22Rv1 (cell line): ENCODE results near the gene FAM25A.
"Not testable (repeated sequence)": the region's sequence is repeated elsewhere in the genome, so short reads cannot be mapped to it uniquely, and the experiment has no call there.

Experiments
- H3K27ac ChIP-seq: fragments of 450-650 bp; 2 replicates; pipeline ENCODE4 v1.5.1; 2017
- ZFX ChIP-seq: fragments of 450-650 bp; IDR thresholded peaks from 2 replicates; pipeline ENCODE4 v1.6.1; 2017; ENCODE audit warnings: antibody characterized with exemption, borderline replicate concordance
- TF ChIP-seq, protein P1 (sequence below): fragments of 450-650 bp; IDR thresholded peaks from 2 replicates; pipeline ENCODE4 v1.5.1; 2017; ENCODE audit warnings: mild to moderate bottlenecking

The FAM25A gene

DNA sequence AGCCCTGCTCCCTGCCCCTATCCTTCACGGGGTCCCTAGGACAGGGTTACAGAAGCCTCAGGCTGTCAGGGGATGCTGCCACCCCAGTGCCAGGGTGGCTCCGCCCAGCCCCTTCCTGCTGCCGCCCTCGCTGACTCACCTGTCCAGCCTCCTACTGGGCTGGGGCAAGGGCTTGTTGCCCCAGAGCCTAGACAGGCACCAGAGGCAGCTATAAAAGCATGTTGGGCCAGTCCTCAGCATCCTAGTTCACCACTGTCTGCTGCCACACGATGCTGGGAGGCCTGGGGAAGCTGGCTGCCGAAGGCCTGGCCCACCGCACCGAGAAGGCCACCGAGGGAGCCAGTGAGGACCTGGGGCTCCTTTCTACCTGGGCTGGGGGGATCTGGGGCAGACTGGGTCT, at the start of gene FAM25A:
TSS of gene FAM25A (plus strand) at position 239 of the 400 bp plus-strand sequence. CDS start at position 270, 31 bp downstream.
- H3K27ac ChIP-seq: not testable (repeated sequence)

DNA sequence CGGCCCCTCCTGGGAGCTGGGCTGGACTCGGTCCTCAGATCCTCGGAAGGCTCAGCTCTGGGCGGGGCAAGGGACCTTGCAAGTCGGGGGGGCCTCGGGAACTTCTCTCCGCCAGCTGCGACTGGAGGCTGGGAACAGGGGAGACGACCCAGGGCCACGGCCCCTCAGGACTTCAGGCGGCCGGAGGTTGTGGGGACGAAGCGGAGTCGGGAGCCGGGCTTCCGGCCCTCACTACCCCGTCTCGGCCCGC, 49.2 kb upstream of the FAM25A start:
- H3K27ac ChIP-seq: no peak overlapping the region
- TF ChIP-seq, protein P1, sequence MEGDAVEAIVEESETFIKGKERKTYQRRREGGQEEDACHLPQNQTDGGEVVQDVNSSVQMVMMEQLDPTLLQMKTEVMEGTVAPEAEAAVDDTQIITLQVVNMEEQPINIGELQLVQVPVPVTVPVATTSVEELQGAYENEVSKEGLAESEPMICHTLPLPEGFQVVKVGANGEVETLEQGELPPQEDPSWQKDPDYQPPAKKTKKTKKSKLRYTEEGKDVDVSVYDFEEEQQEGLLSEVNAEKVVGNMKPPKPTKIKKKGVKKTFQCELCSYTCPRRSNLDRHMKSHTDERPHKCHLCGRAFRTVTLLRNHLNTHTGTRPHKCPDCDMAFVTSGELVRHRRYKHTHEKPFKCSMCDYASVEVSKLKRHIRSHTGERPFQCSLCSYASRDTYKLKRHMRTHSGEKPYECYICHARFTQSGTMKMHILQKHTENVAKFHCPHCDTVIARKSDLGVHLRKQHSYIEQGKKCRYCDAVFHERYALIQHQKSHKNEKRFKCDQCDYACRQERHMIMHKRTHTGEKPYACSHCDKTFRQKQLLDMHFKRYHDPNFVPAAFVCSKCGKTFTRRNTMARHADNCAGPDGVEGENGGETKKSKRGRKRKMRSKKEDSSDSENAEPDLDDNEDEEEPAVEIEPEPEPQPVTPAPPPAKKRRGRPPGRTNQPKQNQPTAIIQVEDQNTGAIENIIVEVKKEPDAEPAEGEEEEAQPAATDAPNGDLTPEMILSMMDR: no peak
- no peak for TF ChIP-seq ZFX

DNA sequence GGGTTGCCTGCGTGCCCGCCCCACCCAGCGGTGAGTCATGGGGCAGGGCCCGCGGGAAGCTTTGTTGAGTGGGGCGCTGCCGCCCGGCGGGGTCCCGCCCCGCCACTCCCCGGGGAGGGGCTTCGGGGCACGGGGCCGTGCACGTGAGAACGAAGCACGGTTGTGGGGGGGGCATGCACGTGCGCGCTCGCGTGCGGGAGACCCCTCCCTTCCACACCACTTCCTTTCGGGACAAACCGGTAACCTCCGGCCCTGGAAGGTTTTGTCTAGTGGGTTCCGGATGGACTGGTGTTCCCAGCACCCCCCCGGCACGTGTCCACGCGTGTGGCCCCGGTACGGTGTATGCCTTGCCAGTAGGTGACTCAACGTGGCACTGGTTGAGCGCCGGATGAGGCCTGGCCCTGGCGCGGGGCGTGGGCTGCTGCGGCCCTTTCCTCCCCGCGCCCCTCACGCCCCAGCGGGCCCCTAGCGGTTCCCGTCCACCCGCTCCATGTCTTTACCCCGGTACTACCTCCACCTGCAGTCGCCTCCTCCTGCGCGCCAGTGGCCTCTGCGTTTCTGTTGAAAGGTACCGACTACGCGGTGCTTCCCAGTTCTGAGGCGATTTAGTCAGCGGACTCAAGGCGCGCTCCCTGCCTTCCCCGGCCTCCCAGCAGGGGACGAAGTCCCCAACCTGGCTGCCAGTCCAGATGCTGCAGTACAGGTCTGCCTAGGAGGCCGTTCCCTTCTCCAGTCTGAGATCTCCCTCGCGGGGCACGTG, 48.7 kb upstream of the FAM25A start:
- no peak overlapping the region for H3K27ac ChIP-seq
- no peak for TF ChIP-seq ZFX
- TF ChIP-seq, protein P1: no peak

DNA sequence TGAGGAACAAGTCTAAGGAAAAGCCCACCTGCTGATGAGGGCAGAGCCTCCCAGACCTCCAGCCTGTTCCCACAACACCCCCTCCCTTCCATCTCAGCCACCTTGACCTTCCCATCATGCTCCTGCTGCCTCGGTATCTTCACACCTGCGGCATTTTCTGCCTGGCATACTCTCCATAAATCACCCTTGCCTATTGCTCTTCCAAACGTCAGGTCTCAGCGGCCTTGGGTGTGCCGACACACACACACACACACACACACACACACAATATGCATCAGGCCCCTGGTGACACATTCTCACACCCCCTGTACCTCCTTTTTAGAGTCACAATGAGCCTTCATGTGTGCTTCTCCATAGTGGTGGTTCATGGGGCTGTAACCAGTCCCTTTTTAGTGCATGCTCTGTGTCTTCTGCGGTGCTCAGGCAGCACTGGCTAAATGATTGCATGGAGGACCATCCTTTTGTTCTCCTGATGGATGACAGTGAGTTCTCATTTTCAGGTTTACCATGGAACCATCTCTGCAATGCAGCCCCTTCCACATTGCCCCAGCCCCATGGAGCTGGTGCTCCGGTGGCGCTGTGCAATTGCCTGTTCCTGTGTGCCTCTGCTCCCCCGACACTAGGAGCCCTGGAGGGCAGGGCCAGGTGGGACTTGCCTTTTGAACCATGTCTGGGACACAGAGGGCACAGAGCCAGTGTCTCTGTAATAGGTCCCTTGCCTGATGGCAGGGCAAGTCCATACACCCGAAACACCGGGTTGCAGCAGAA, 47.3 kb upstream of the FAM25A start:
- no peak overlapping the region for H3K27ac ChIP-seq
- TF ChIP-seq, protein P1: no peak
- TF ChIP-seq ZFX: no peak

DNA sequence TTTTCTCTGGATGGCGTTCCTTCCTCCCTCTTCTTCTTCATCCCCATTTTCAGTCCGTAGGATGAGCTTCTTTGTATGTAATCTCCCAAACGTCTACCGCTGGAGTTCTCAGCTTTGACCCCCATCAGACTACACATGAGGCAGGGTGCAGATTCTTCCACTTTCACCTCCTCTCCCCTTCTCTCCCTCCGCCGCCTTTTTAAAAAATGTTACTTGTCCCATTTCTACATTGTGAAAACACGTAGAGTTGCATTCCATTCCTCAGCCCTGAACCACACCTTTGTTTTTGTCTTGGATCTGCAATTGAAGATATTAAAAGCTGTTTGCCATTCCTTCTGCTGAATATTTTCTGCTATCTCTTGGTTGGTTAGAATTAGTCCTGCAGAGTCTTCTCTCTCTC, 45.6 kb upstream of the FAM25A start:
- no peak overlapping the region for H3K27ac ChIP-seq
- TF ChIP-seq ZFX: no peak
- TF ChIP-seq, protein P1: no peak

DNA sequence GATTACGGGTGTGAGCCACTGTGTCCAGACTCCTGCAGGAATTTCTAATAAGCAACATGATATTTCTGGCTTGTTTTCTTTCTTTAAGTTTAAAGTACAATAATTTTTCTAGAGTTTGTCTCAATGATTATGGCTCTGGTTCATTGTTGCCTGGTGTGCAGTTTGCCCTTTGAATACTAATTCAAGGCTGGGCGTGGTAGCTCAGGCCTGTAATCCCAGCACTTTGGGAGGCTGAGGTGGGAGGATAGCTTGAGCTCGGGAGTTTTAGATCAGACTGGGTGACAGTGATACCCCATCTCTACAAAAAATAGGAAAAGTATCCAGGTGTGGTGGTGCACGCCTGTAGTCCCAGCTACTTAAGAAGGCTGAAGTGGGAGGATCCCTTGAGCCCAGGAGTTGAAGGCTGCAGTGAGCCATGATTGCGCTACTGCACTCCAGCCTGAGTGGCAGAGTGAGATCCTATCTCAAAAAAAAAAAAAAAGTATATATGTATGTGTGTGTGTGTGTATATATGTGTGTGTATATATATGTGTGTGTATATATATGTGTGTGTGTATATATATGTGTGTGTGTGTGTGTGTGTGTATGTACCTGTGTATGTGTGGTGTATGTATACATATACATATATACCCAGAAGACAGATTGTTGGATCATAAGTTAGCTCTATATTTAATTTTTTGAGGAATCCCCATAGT, 43.6 kb upstream of the FAM25A start:
- TF ChIP-seq ZFX: no peak
- TF ChIP-seq, protein P1: no peak
- H3K27ac ChIP-seq: no peak overlapping the region

DNA sequence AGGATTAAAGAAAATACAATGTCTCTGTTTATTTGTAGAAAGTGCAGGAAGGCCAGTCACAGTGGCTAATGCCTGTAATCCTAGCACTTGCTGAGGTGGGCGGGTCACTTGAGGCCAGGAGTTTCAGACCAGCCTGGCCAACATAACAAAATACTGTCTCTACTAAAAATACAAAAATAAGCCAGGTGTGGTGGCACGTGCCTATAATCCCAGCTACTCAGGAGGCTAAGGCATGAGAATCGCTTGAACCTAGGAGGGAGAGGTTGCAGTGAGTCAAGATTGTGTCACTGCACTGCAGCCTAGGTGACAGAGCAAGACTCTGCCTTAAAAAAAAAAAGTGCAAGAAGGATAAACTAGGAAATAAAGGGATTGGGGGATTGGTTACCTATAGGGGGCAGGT, 41.6 kb upstream of the FAM25A start:
- H3K27ac ChIP-seq: not testable (repeated sequence)

DNA sequence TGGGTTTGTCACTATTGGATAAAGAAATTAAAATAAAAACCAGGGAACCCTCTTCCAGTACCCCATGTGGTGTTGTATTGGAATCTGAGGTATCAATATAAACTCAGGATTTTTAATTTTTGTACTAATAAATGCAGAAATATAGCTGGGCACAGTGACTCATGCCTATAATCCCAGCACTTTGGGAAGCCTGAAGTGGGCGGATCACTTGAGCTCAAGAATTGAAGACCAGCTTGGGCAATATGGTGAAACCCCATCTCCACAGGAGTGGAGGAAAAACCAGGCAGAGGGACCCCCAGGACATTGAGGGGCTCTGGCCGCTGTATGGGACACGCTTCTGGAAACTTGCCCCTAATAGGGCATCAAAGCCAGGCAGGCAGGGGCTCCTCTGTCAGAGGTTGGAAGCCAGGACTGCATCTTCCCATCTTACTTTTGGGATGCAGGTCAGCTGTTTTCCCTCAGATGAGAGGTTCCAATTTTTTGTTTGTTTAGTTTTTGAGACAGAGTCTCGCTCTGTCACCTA, 40.7 kb upstream of the FAM25A start:
- H3K27ac ChIP-seq: no peak overlapping the region
- TF ChIP-seq ZFX: no peak
- TF ChIP-seq, protein P1: no peak
